ENCODE measurements around the gene CACNG6. TPM values are rescaled to one million over a fixed set of nuclear protein-coding genes. Genes with fewer than 3 reads are reported as not detected.

CACNG6 gene
- total RNA-seq, 6 donors from 2014 or later: 1.5 to 11.5 (median 5.6) TPM; not detected in 2

- Histone ChIP-seq H3K9me3 (no peaks in the 10 kb centered on the region), H3K36me3 (no peaks in the 10 kb centered on the region), H3K27me3 (no peaks in the 10 kb centered on the region), H3K4me1 (peaks cover 0 to 29% (median 14%) of the 10 kb centered on the region in 4 donors), H3K27ac (no peak overlapping the region), H3K4me3 (no peak overlapping the region)
- 46 to 48% methylated on average over 3 of the region's 3 CpGs for WGBS, 2 donors
- no peak for DNase-seq
- ATAC-seq (ENCODE audit: low FRiP score in 2 of 2): no peak
- no peak for TF ChIP-seq POLR2AphosphoS5 (IDR thresholded peaks at IDR 0.05)
- no peak for TF ChIP-seq POLR2A (IDR thresholded peaks at IDR 0.05)
- TF ChIP-seq EP300 (IDR thresholded peaks at IDR 0.05): no peak
- TF ChIP-seq CTCF (IDR thresholded peaks at IDR 0.05): no peak
Measured at GRCh38 chr19:54023191-54023590, 31.8 kb downstream of the CACNG6 start.

GRCh38 chr19:54024660-54025059, 33.2 kb downstream of the CACNG6 start:
- no peaks in the 10 kb centered on the region for H3K27me3 ChIP-seq
- 78 to 80% methylated on average over 8 to 9 of the region's 9 CpGs for WGBS, 2 donors

GRCh38 chr19:54026656-54027055, 35.2 kb downstream of the CACNG6 start:
- no peak for TF ChIP-seq CTCF (IDR thresholded peaks at IDR 0.05)
- no peak overlapping the region for H3K4me3 ChIP-seq
- 73 to 74% methylated on average over 7 of the region's 7 CpGs for WGBS, 2 donors
- no peak overlapping the region for H3K27ac ChIP-seq
- DNase-seq: no peak
- no peaks in the 10 kb centered on the region for H3K9me3 ChIP-seq
- no peaks in the 10 kb centered on the region for H3K27me3 ChIP-seq
- ATAC-seq (ENCODE audit: low FRiP score in 2 of 2): no peak
- no peaks in the 10 kb centered on the region for H3K36me3 ChIP-seq
- peaks cover 0 to 13% (median 9%) of the 10 kb centered on the region in 4 donors for H3K4me1 ChIP-seq

More at GRCh38 chr19:54024660-54025059, 33.2 kb downstream of the CACNG6 start:
- Histone ChIP-seq H3K36me3 (no peaks in the 10 kb centered on the region), H3K4me1 (peaks cover 0 to 23% (median 13%) of the 10 kb centered on the region in 4 donors), H3K9me3 (no peaks in the 10 kb centered on the region), H3K27ac (no peak overlapping the region), H3K4me3 (no peak overlapping the region)
- DNase-seq: no peak
- no peak for ATAC-seq (ENCODE audit: low FRiP score in 2 of 2)
- TF ChIP-seq EP300 (IDR thresholded peaks at IDR 0.05) (no peak), POLR2A (IDR thresholded peaks at IDR 0.05) (no peak), POLR2AphosphoS5 (IDR thresholded peaks at IDR 0.05) (no peak), CTCF (IDR thresholded peaks at IDR 0.05) (no peak)

GRCh38 chr19:54029301-54029700, 37.9 kb downstream of the CACNG6 start:
- no peaks in the 10 kb centered on the region for H3K27me3 ChIP-seq

More at GRCh38 chr19:54029301-54029700, 37.9 kb downstream of the CACNG6 start:
- no peak for ATAC-seq (ENCODE audit: low FRiP score in 2 of 2)
- no peak for TF ChIP-seq POLR2A (IDR thresholded peaks at IDR 0.05)
- TF ChIP-seq EP300 (IDR thresholded peaks at IDR 0.05): no peak
- TF ChIP-seq POLR2AphosphoS5 (IDR thresholded peaks at IDR 0.05): no peak
- no peak for TF ChIP-seq CTCF (IDR thresholded peaks at IDR 0.05)
- no peak overlapping the region for H3K27ac ChIP-seq
- no peak for DNase-seq
- H3K4me1 ChIP-seq: peaks cover 0 to under 1% (median under 1%) of the 10 kb centered on the region in 4 donors
- no peak overlapping the region for H3K4me3 ChIP-seq
- H3K9me3 ChIP-seq: no peaks in the 10 kb centered on the region
- no peaks in the 10 kb centered on the region for H3K36me3 ChIP-seq
- WGBS, 2 donors: 70 to 81% methylated on average over 3 of the region's 3 CpGs

Data from upper lobe of left lung (tissue), 6 donors.